Osteocyte (in vitro differentiated cells): Measurements from ENCODE around the gene GLB1L3. TPM values are rescaled to one million over a fixed set of nuclear protein-coding genes. Genes with fewer than 3 reads are reported as not detected.
A peak's percentile ranks its signal among the peaks of the same experiment; 100 is the strongest.

Experiments used
- DNase-seq: peaks from one replicate; pipeline ENCODE4 v3.0.0; 2021; ENCODE audit warnings: mixed read lengths; ENCODE audit not compliant: unreplicated experiment; ENCODE audit errors: extremely low spot score
- H3K27ac Mint-ChIP-seq: one replicate; pipeline ENCODE4 v1.8.0; 2021; ENCODE audit warnings: mild to moderate bottlenecking, mixed read lengths; ENCODE audit not compliant: unreplicated experiment
- H3K27me3 Mint-ChIP-seq: one replicate; pipeline ENCODE4 v1.8.0; 2021; ENCODE audit warnings: mixed read lengths; ENCODE audit not compliant: unreplicated experiment
- H3K36me3 Mint-ChIP-seq: one replicate; pipeline ENCODE4 v1.8.0; 2021; ENCODE audit warnings: mixed read lengths; ENCODE audit not compliant: unreplicated experiment
- H3K4me1 Mint-ChIP-seq: one replicate; pipeline ENCODE4 v1.8.0; 2021; ENCODE audit warnings: mixed read lengths; ENCODE audit not compliant: unreplicated experiment
- H3K4me3 Mint-ChIP-seq: one replicate; pipeline ENCODE4 v1.8.0; 2021; ENCODE audit warnings: mild to moderate bottlenecking, moderate library complexity, mixed read lengths; ENCODE audit not compliant: unreplicated experiment
- H3K9me3 Mint-ChIP-seq: one replicate; pipeline ENCODE4 v1.8.0; 2021; ENCODE audit warnings: mixed read lengths; ENCODE audit not compliant: unreplicated experiment
- total RNA-seq: library from RNA; stranded (reverse); gene quantifications from 2 replicates; pipeline ENCODE4 v1.2.1, GENCODE V29; 2021
- TF ChIP-seq, protein P1 (sequence below): fragments of 200-600 bp; sonication (generic); IDR thresholded peaks from 2 replicates; pipeline ENCODE4 v1.5.0; 2021; ENCODE audit warnings: antibody characterized with exemption, mild to moderate bottlenecking, moderate library complexity

The GLB1L3 gene
- total RNA-seq, 1 donor from 2014 or later, result not detected

DNA sequence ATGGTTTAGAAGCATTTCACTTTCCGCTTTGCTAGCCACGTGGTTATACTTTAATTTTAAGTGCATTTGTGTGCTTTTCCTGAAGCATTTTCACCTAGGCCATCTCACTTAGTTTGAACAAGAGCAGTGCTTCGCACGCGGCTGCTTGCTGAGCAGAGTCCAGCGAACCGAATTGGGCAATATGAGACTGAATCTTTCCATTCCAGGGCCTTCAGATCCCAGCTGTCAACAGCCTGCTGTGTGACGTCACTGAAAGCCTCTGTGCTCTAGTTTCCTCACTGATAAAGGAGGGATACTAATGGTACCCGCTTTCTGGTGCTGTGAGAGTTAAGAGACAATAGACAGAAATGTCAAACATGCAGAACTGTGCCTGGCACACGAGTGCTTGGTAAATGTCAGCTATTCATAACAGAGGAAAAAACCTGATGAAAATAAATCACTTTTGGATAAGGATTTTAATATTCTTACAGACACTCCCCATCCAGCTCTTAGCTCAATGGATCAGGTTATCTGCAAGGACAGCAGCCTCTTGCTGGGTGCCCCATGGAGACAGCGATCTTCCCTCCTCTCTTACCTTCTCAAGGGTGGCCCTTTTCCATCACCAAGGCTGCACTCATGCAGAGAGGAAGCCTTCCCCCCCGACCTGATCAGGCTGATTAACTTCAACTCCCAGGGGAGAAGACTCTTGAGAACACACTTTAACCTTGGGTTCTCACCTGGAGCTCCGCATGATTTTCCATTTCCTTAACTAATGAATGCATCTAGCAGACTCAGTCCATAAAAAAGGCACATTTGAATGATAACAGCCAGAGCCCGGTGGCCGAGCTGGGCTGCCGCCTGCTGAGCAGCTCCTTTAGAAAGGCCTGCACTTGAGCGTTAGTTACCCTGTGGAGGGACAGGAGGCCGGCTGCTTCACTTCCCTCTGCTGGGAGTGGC, 3.5 kb upstream of the GLB1L3 start:
- H3K4me1 Mint-ChIP-seq, result peaks cover 15% of the 10 kb centered on the region
- no peak overlapping the region for H3K27ac Mint-ChIP-seq
- H3K9me3 Mint-ChIP-seq, result no peaks in the 10 kb centered on the region
- peak; percentile 57 for DNase-seq
- H3K4me3 Mint-ChIP-seq, result no peak overlapping the region
- no peaks in the 10 kb centered on the region for H3K36me3 Mint-ChIP-seq
- peaks cover 68% of the 10 kb centered on the region for H3K27me3 Mint-ChIP-seq
- TF ChIP-seq, protein P1, sequence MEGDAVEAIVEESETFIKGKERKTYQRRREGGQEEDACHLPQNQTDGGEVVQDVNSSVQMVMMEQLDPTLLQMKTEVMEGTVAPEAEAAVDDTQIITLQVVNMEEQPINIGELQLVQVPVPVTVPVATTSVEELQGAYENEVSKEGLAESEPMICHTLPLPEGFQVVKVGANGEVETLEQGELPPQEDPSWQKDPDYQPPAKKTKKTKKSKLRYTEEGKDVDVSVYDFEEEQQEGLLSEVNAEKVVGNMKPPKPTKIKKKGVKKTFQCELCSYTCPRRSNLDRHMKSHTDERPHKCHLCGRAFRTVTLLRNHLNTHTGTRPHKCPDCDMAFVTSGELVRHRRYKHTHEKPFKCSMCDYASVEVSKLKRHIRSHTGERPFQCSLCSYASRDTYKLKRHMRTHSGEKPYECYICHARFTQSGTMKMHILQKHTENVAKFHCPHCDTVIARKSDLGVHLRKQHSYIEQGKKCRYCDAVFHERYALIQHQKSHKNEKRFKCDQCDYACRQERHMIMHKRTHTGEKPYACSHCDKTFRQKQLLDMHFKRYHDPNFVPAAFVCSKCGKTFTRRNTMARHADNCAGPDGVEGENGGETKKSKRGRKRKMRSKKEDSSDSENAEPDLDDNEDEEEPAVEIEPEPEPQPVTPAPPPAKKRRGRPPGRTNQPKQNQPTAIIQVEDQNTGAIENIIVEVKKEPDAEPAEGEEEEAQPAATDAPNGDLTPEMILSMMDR, result no peak

GRCh38 chr11:134273317-134273712, 2.9 kb upstream of the GLB1L3 start:
- H3K27ac Mint-ChIP-seq, result no peak overlapping the region
- peaks cover 73% of the 10 kb centered on the region for H3K27me3 Mint-ChIP-seq
- H3K9me3 Mint-ChIP-seq, result no peaks in the 10 kb centered on the region
- H3K4me1 Mint-ChIP-seq, result peaks cover 15% of the 10 kb centered on the region
- no peak overlapping the region for H3K4me3 Mint-ChIP-seq
- no peaks in the 10 kb centered on the region for H3K36me3 Mint-ChIP-seq
- DNase-seq, result no peak
- TF ChIP-seq, protein P1, result no peak

- DNase-seq, result no peak
- Mint-ChIP-seq H3K27me3 (peaks cover 89% of the 10 kb centered on the region), H3K27ac (no peak overlapping the region)
Measured at GRCh38 chr11:134275188-134275533, 1.0 kb upstream of the GLB1L3 start.

DNA sequence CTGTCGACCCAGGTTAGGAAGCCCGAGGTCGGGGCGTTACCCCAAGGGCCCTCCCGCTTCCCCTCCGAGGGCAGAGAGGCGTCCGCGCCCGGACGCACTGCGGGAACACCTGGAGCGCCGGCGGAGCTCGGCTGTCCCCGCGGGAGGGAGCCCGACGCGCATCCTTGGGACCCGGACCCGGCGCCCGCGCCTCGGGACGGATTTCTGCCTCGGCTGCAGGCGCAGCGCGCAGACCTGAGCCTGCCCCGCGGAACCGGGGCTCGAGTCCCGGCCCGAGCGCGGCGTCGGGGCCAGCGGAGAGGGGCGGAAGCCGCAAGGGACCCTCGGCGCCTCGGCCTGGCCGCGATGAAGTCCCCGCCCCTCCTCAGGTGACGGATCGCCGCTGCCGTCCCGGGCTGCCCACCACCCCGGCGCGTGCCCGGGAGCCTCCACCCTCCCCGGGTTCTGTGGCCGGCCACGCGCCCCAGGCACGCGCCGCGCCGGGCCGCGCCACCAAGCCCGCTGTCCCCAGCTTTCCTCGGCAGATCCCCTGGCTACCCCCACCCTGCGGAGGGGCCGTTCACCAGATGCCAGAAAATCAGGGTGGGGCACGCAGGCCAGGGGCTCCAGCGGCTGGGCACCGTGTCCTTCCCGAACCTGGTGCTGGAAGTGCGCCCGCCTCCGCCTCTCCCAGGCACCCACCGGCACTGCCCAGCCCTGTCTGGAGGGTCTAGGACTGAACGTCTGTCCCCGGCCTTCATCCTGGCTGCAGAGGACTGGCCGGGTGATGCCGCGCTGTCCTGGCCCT, 410 bp downstream of the GLB1L3 start:
- no peaks in the 10 kb centered on the region for H3K36me3 Mint-ChIP-seq
- H3K9me3 Mint-ChIP-seq, result no peaks in the 10 kb centered on the region
- H3K27ac Mint-ChIP-seq, result no peak overlapping the region
- peaks cover 86% of the 10 kb centered on the region for H3K27me3 Mint-ChIP-seq
- H3K4me3 Mint-ChIP-seq, result peak overlapping the region; percentile 66
- peak; percentile 83 for DNase-seq
- H3K4me1 Mint-ChIP-seq, result peaks cover 15% of the 10 kb centered on the region
- TF ChIP-seq, protein P1, result no peak

More at GRCh38 chr11:134275188-134275533, 1.0 kb upstream of the GLB1L3 start:
- Mint-ChIP-seq H3K4me1 (peaks cover 15% of the 10 kb centered on the region), H3K9me3 (no peaks in the 10 kb centered on the region), H3K36me3 (no peaks in the 10 kb centered on the region), H3K4me3 (peak overlapping the region; percentile 66)
- TF ChIP-seq, protein P1, result no peak
